Right forelimb (tissue), 1 donor: ENCODE results near the gene CFAP77.

ENCODE experiments used
- DNase-seq: peaks from one replicate; pipeline ENCODE4 v3.0.0-alpha.2; 2018

The CFAP77 gene

GRCh38 chr9:132606066-132606465 lies 196.1 kb downstream of the CFAP77 start:
- DNase-seq, result no peak

- no peak for DNase-seq
Observed at GRCh38 chr9:132609184-132609583, 199.2 kb downstream of the CFAP77 start.

GRCh38 chr9:132609829-132610228 lies 199.8 kb downstream of the CFAP77 start:
- no peak for DNase-seq

- no peak for DNase-seq
Observed at GRCh38 chr9:132610661-132611060, 200.7 kb downstream of the CFAP77 start.

- no peak for DNase-seq
Observed at GRCh38 chr9:132614324-132614723, 204.3 kb downstream of the CFAP77 start.

- DNase-seq, result no peak
Observed at GRCh38 chr9:132615774-132616173, 205.8 kb downstream of the CFAP77 start.

- DNase-seq, result no peak
Observed at GRCh38 chr9:132616725-132617124, 206.7 kb downstream of the CFAP77 start.

GRCh38 chr9:132622159-132622558 lies 212.1 kb downstream of the CFAP77 start:
- DNase-seq, result no peak
